ENCODE measurements around the gene CAV2. TPM values are rescaled to one million over a fixed set of nuclear protein-coding genes. Genes with fewer than 3 reads are reported as not detected.

CAV2 gene
- total and polyA plus RNA-seq, 2 of the 8 experiments (the other 6 are each of a cell fraction or from before 2014, with no cell fraction given): 2.8 to 4.7 TPM

DNA sequence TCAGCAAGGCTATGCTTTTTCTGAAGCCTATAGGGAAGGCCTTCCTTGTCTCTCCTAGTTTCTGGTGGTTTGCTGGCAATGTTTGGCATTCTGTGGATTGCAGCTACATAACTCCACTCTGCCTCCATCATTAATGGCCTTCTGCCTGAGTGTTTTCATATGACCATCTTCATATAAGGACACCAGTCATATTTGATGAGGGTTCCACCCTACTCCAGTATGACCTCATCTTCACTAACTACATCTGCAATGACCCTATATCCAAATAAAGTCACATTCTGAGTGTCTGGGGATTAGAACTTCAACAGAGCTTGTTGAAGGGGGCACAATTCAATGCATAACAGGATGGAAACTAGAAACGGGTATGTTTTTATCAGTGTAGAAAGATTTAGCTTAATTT lies 47.4 kb downstream of the CAV2 start:
- H2BK15ac ChIP-seq (ENCODE audit: low read length): no peak overlapping the region
- H3K4me1 ChIP-seq (replicated peaks in 1 of 4; ENCODE audit: control insufficient read depth in 3 of 4, insufficient read depth in 4 of 4, low read length in 3 of 4): no peaks in the 10 kb centered on the region
- CTCF ChIA-PET (ENCODE audit: partially characterized antibody): interaction anchor here (0.6 to 2.5 kb wide), 6 partner anchors 12 to 311 kb away, joined by 3 to 8 read pairs (median 4); no protein-coding TSS in a partner anchor
- no peak overlapping the region for H4K8ac ChIP-seq (ENCODE audit: extremely low read depth, insufficient read depth, low read length)
- no peak overlapping the region for H3K4me3 ChIP-seq (ENCODE audit: extremely low read depth in 1 of 4, insufficient read depth in 2 of 4, low read depth in 3 of 4, low read length in 4 of 4)
- no peak overlapping the region for H2BK12ac ChIP-seq (ENCODE audit: low read depth, low read length)
- WGBS, 2 experiments (ENCODE audit: extremely low coverage in 1 of 2, insufficient coverage in 1 of 2, insufficient read length in 1 of 2, insufficient replicate concordance in 2 of 2, low coverage in 1 of 2, low lambda C conversion rate in 2 of 2, missing lambda C conversion rate in 1 of 2): 92% methylated on average over 1 of the region's 1 CpG; no CpG with 5 or more reads in 1 of the 2 experiments
- H3K79me2 ChIP-seq (ENCODE audit: control insufficient read depth in 1 of 2, insufficient read depth in 2 of 2, low read length in 2 of 2): no peaks in the 10 kb centered on the region
- no peaks in the 10 kb centered on the region for H3K79me1 ChIP-seq (ENCODE audit: low read depth, low read length)
- no peak overlapping the region for H2BK120ac ChIP-seq (replicated peaks; ENCODE audit: low read depth, low read length)
- no peak overlapping the region for H2BK5ac ChIP-seq (ENCODE audit: low read depth, low read length)
- H4K5ac ChIP-seq (ENCODE audit: insufficient read length, low read depth, low read length): no peak overlapping the region
- no peak overlapping the region for H3K14ac ChIP-seq (ENCODE audit: insufficient read length)
- no peak overlapping the region for H3K4ac ChIP-seq (replicated peaks; ENCODE audit: insufficient read length, low read depth, low read length)
- no peaks in the 10 kb centered on the region for H3K27me3 ChIP-seq (replicated peaks in 1 of 4; ENCODE audit: control insufficient read depth in 3 of 4, extremely low read depth in 1 of 4, insufficient read depth in 3 of 4, low read length in 3 of 4)
- no peaks in the 10 kb centered on the region for H3K9me3 ChIP-seq (ENCODE audit: insufficient read depth in 2 of 2, low read depth in 1 of 2, low read length in 1 of 2)
- no peaks in the 10 kb centered on the region for H3K23me2 ChIP-seq (ENCODE audit: low read depth, low read length)
- no peak overlapping the region for H2AK5ac ChIP-seq (ENCODE audit: low read depth, low read length)
- POLR2A ChIA-PET (ENCODE audit: partially characterized antibody): no interaction called here
- no peak for DNase-seq (ENCODE audit: low read depth in 1 of 2, low spot score in 2 of 2)
- H2BK20ac ChIP-seq (ENCODE audit: low read length): no peak overlapping the region
- no peaks in the 10 kb centered on the region for H4K20me1 ChIP-seq (replicated peaks in 1 of 2; ENCODE audit: control insufficient read depth in 1 of 2, insufficient read depth in 2 of 2, low read length in 2 of 2)
- H3K9ac ChIP-seq (replicated peaks in 1 of 4; ENCODE audit: extremely low read depth in 1 of 4, low read depth in 3 of 4, low read length in 3 of 4): no peak overlapping the region
- no peak overlapping the region for H3K4me2 ChIP-seq (ENCODE audit: insufficient read depth in 1 of 2, low read depth in 2 of 2, low read length in 2 of 2)
- H4K91ac ChIP-seq (replicated peaks; ENCODE audit: insufficient read length, low read length): no peak overlapping the region
- no peak for FAIRE-seq
- no peak overlapping the region for H3K18ac ChIP-seq (ENCODE audit: extremely low read depth, low read length)
- H3K56ac ChIP-seq (replicated peaks; ENCODE audit: insufficient read length, low read depth, low read length): no peak overlapping the region
- H3K27ac ChIP-seq (ENCODE audit: low read depth, low read length): no peak overlapping the region
- no peaks in the 10 kb centered on the region for H3K36me3 ChIP-seq (ENCODE audit: control insufficient read depth in 2 of 4, insufficient read depth in 4 of 4, low read length in 3 of 4)
- no peak overlapping the region for H2AFZ ChIP-seq (ENCODE audit: low read length)
- no peak overlapping the region for H3K23ac ChIP-seq (ENCODE audit: insufficient read length)
- TF ChIP-seq SP2 (IDR thresholded peaks at IDR 0.05; ENCODE audit: low read length) (no peak), SRF (IDR thresholded peaks at IDR 0.05; ENCODE audit: low read depth, low read length) (no peak), SIN3A (conservative IDR thresholded peaks at IDR 0.05 in 1 of 2, IDR thresholded peaks at IDR 0.05 in 1 of 2; ENCODE audit: low read depth in 1 of 2, low read length in 2 of 2) (no peak), ZNF274 (IDR thresholded peaks at IDR 0.05; ENCODE audit: borderline replicate concordance, extremely low read depth, low read length) (no peak), FOSL1 (IDR thresholded peaks at IDR 0.05; ENCODE audit: insufficient read depth, low read depth, low read length) (no peak), RXRA (IDR thresholded peaks at IDR 0.05; ENCODE audit: insufficient read depth, low read depth, low read length) (no peak), CHD2 (IDR thresholded peaks at IDR 0.05; ENCODE audit: low read length) (no peak), BACH1 (IDR thresholded peaks at IDR 0.05; ENCODE audit: low read length) (no peak), NRF1 (IDR thresholded peaks at IDR 0.05; ENCODE audit: low read depth, low read length) (no peak), ASH2L (IDR thresholded peaks at IDR 0.05; ENCODE audit: low read length) (no peak), TEAD4 (IDR thresholded peaks at IDR 0.05; ENCODE audit: low read depth, low read length) (no peak), CEBPB (IDR thresholded peaks at IDR 0.05; ENCODE audit: low read depth, low read length) (no peak), EZH2 (IDR thresholded peaks at IDR 0.05; ENCODE audit: low read depth, low read length, severe bottlenecking) (no peak), NANOG (IDR thresholded peaks at IDR 0.05; ENCODE audit: insufficient read depth, low read depth, low read length, poor library complexity, severe bottlenecking) (no peak)
